Islet precursor cell (in vitro differentiated cells): ENCODE results near the gene COL4A3.

Experiments used
- DNase-seq: peaks from one replicate; pipeline ENCODE4 v3.0.0-alpha.2; 2018

The COL4A3 gene

GRCh38 chr2:227349989-227350612 is 185.7 kb downstream of the COL4A3 start:
- DNase-seq: no peak

- no peak for DNase-seq
These were observed 187.2 kb downstream of the COL4A3 start for GRCh38 chr2:227351639-227352038.

GRCh38 chr2:227360351-227360750 is 195.9 kb downstream of the COL4A3 start:
- no peak for DNase-seq

GRCh38 chr2:227363756-227364155 is 199.3 kb downstream of the COL4A3 start:
- DNase-seq: no peak
